ENCODE results near the gene PLAAT2.

The PLAAT2 gene

DNA sequence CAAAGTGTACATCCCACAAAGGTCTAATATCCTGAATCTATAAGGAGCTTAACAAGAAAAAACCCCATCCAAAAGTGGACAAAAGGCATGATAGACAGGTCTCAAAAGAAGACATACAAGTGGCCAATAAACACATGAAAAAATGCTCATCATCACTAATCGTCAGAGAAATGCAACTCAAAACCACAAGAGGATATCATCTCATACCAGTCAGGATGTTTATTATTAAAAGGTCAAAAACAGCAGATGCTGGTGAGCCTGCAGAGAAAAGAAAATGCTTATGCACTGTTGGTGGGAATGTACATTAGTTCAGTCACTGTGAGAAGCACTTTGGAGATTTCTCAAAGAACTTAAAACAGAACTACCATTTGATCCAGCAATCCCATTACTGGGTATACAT, 44.6 kb downstream of the PLAAT2 start:
- no peak for DNase-seq (ENCODE audit: low read depth in 2 of 2)

DNA sequence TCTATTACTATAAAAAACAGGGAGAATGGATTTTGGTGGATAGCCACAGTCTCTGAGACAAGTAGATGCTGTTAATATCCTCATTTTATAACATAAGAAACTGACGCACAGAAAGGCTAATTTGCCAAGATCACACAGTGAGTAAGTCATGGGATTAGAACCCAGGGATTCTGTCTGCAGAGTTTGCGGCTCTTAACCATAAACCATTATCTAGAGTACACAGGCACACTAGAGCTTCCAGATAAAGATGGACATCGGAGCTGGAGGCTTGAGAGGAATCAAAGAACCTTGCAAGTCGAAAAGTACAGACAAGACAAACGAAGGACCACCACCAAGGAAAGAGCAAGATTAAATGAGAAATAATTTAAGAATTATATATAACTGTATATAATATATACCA, 46.0 kb downstream of the PLAAT2 start:
- DNase-seq (ENCODE audit: low read depth in 2 of 2) = no peak

DNA sequence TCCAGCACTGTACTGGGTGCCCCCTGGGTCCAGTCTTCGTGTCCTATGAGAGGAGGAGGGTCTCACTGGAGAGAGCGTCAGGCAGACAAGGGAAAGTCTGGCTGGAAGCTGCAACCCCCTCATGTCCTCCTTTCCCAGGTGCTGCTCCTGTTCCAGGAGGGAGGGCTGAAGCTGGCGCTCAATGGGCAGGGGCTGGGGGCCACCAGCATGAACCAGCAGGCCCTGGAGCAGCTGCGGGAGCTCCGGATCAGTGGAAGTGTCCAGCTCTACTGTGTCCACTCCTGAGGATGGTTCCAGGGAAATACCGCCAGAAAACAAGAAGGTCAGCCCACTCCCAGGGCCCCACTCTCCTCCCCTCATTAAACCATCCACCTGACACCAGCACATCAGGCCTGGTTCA, 47.1 kb downstream of the PLAAT2 start:
- DNase-seq (ENCODE audit: low read depth in 2 of 2) = no peak

DNA sequence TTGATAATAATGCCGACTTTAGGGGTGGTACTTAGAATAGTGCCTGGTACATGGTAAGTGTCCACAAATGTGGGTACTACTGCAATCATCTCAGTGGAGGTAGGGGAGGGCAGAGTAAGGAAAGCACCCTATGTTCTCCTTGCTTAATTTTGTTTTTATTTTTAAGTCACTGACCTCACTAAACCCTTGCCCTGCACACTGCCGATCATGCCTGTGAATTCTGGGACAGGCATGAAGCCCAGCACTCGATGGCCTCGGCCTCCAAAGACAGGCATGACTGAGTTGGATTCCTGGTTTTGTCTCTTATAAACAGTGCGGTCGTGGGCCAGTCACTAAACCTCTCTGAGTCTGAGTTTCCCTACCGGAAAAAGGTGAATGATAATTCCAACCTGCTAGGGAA, 50.4 kb downstream of the PLAAT2 start:
- DNase-seq (ENCODE audit: low read depth in 2 of 2) = no peak

DNA sequence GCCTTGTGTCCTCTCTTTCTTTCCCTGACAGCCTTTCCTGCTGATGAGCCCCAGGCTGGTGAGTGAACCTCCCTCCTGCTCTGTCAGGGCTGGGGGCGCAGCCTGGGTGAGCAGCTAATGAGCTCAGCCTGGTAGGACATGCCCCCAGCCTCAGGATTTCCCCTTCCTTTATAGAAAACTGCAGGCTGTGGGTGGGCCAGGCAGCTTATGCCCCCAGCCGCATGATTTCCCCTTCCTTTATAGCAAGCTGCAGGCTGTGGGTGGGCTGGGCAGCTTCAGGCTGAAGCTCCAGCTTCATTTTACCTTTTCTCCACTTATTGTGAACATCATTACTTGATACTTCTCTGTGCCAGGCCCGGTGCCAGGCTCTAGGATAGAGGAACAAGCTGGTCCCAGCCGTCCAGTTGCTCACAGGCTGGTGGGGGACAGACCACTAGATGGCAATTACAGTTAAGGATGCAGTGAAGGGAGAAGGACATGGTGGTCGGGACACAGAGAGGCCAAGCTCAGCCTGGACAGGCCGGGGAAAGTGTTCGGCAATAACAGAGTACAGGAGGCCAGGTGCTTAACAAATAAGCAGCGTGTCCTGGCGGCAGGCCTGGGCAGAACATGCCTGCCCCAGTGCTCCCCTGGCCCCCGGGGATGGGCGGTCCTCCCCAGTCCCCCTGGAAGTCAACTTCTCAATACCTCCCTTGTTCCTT, 52.0 kb downstream of the PLAAT2 start:
- no peak for DNase-seq (ENCODE audit: low read depth in 2 of 2)

DNA sequence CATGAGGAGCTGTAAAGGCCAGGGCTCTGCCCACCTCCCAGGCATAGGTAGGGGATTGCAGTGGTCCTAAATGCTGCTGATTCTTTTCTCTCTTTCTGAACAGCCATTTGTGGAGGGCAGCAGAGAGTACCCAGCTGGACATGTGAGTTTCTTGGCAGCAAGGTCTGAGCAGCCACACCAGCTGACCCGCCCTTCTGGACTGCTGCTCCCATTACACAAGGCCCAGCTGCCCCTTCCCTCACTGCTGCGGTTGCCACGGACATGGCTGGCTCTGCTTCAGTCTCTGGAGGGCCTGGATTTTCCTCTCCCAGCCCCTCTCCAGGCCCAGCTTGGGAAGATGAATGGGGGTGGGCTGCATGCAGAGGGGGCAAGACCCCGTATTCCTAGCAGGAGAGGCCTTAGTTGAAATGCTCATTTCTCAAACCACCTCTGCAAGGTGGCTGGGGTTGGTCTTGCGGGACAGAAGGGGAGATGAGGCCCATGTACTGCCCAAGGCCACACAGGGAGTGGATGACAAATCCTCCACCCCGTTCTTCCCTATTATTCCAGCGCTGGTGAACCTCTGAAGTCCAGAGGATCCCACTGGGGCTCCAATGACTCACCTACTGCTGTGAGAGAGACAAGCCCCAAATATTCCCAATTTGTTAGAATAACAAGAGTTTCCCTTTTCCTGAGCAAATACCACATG, 52.7 kb downstream of the PLAAT2 start:
- no peak for DNase-seq (ENCODE audit: low read depth in 2 of 2)

DNA sequence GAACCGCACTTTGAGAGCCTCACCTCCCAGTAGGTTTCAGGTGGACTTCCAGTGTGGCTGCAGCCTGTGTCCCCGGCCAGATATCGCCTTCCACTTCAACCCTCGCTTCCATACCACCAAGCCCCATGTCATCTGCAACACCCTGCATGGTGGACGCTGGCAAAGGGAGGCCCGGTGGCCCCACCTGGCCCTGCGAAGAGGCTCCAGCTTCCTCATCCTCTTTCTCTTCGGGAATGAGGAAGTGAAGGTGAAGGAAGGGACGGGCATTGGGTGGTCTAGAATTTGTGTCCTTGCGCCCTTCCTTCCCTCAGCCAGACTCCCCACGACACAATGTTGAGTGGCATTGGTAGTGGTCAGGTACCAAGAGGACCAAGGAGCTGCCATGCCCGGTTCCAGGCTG, 54.4 kb downstream of the PLAAT2 start:
- DNase-seq (ENCODE audit: low read depth in 2 of 2) = no peak

DNA sequence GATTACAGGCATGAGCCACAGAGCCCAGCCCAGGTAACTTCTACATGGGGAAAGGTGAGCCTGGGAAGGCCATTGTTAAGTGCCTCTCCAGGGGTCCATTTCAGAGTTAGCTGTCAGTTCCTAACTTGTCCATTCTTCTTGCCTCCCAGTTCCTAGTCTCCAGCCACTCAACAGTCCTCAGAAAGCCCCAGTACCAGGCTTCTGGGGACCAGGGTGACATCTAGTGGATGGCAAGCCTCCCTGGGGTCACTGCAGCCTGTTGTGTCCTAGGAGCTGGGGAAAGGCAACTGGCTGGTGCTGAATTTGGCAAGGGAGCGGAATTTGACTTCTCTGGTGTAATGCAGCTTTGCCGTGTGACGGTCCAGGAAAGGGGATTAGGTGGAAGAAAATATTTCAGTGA, 55.2 kb downstream of the PLAAT2 start:
- DNase-seq (ENCODE audit: low read depth in 2 of 2) = no peak

DNA sequence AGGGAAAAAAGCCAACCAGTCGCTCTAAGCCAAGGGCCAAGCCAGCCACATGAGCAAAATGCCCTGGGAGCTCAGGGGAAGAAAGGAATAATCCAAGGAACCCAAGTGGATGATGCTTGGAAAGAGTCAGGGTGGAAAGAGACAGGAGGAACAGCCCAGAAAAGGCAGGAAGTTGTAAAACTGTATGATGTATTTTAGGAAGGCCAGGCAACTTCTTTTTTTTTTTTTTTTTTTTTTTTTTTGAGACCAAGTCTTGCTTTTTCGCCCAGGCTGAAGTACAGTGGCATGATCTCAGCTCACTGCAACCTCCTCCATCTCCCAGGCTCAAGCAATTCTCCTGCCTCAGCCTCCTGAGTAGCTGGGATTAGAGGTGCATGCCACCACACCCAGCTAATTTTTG, 55.7 kb downstream of the PLAAT2 start:
- no peak for DNase-seq (ENCODE audit: low read depth in 2 of 2)

DNA sequence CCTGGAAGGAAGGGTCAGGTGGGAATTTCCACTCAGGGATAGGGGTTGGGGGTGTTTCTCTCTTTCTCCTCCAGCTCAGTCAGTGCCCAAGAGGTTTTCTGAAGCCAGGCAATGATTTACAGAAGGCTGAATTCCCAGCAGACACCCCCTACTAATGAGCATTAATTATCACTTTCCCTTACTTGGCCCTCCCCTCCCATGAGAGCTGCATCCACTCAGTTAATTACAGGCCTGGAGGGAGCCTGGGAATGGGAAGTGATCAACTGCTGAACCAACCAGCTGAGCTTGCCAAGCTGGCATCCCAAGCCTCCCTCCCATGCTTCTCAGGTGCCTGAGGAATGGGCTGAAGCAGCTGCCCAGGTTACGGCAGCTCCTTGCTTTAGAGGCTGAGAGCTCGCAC, 56.3 kb downstream of the PLAAT2 start:
- DNase-seq (ENCODE audit: low read depth in 2 of 2) = no peak

DNA sequence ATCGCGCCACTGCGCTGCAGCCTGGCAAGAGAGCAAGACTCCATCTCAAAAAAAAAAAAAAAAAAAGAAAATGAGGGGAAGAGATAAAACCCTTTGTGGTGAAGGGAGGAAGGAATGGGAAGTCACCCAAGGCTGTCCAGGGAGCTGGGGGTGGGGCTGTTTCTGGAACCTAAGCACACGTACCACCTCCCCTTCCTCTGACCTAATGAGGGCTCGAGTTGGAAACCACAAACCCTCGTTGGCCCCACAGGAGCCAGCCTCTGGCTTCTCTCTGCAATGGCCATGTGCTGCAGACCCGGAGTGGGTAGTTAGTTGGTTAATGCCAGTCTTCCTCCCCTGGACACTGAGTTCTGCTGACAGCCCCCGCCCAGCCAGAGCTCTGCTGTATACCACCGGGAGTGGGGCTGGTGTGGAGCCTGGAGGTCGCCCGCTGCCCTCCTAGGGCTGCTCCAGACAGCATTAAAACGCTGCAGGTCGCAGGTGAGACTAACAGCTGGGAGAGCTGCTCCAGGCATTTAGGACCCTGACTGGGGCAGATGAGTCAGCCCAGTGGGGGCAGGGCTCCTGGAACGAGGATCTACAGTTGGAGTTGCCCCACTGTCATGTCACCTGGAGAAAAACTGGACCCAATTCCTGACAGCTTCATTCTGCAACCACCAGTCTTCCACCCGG, 57.2 kb downstream of the PLAAT2 start, which contains the start of gene LGALS12:
LGALS12 (plus strand) TSS at position 228 of the 672 bp plus-strand sequence; CDS start at position 603, 375 bp downstream.
- DNase-seq (ENCODE audit: low read depth in 2 of 2) = no peak

DNA sequence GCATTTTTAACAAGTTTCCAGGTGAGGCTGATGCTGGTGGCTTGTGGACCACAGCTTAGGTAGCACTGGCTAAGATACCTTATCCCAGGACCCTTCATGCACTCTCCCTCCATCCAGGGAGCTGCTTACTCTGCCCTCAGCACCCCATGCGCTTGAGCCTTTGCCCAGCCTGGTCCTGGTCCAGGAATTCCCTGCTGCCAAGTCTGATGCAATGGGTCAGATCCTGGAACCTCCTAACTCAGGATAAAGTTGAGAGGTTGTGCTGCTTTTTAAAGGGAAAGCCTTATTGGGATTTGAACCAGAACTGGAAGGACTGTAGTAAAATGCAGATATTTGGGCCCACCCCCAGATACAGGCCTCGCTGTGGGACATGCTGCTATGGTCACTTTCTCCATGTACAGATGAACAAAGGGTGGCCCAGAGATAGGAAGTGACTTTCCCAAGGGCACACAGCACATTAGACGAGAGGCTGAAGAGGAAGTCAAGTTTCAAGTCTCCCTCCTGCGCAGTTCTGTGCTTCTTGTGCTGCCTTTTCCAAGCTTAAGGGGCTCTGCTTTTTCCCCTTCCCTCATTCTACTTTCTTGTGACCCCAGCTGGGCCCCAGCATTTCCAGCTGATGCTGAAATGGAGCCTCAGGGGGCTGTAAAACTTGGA, 58.1 kb downstream of the PLAAT2 start:
- no peak for DNase-seq (ENCODE audit: low read depth in 2 of 2)

DNA sequence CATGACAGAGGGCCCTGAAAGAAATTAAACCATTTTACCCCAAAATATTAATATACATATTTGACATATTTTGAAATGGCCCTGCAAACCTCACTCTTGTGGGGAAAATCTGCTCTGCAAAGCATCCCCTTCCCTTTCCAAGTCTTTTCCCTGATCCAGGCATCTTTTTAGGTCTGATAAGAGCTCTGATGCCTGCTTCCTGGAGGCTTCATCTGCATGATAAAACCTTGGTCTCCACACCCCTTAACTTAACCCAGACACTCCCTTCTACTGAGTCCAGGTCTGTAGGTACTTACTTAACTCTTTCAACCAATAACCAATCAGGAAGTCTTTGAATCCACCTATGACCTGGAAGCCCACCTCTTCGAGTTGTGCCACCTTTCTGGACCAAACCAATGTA, 59.1 kb downstream of the PLAAT2 start:
- no peak for DNase-seq (ENCODE audit: low read depth in 2 of 2)

DNA sequence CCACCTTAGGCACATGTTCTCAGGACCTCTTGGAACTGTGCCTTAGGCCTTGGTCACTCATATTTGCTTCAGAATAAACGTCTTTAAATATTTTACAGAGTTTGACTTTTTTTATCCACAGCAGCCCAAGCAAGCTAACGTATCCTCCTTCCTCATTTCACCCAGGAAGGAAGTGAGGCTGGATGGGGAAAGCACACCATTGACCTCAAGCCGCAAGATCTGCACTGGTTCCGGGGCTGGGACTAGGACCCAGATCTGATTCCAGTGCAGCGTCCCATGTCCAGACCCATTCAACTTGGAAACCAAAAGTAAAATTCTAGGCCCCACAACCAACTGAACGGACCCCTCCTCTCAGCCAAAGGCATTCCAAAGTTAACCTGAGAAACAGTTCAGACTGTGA, 59.7 kb downstream of the PLAAT2 start:
- DNase-seq (ENCODE audit: low read depth in 2 of 2) = no peak
